Activated T-cell treated with anti-CD3 and anti-CD28 coated beads, Interleukin-2, amount 50 U/mL, for 24 hours (primary cell): Measurements from ENCODE around the gene SPAM1.
"Not testable (repeated sequence)": the region's sequence is repeated elsewhere in the genome, so short reads cannot be mapped to it uniquely, and the experiment has no call there.

Experiments
- DNase-seq: peaks from one replicate; pipeline ENCODE4 v3.0.0-alpha.2; 2020
- H3K27ac Mint-ChIP-seq: 2 replicates; pipeline ENCODE4 v1.8.0; 2020; ENCODE audit warnings: mild to moderate bottlenecking, mixed read lengths
- H3K27me3 Mint-ChIP-seq: 2 replicates; pipeline ENCODE4 v1.8.0; 2020; ENCODE audit warnings: mixed read lengths
- H3K36me3 Mint-ChIP-seq: 2 replicates; pipeline ENCODE4 v1.8.0; 2020; ENCODE audit warnings: low read depth, mixed read lengths
- H3K4me1 Mint-ChIP-seq: 2 replicates; pipeline ENCODE4 v1.8.0; 2020; ENCODE audit warnings: low read depth, mixed read lengths
- H3K4me3 Mint-ChIP-seq: 2 replicates; pipeline ENCODE4 v1.8.0; 2020; ENCODE audit warnings: mild to moderate bottlenecking, moderate library complexity, mixed read lengths
- H3K9me3 Mint-ChIP-seq: 2 replicates; pipeline ENCODE4 v1.8.0; 2020; ENCODE audit warnings: mixed read lengths

Gene SPAM1

DNA sequence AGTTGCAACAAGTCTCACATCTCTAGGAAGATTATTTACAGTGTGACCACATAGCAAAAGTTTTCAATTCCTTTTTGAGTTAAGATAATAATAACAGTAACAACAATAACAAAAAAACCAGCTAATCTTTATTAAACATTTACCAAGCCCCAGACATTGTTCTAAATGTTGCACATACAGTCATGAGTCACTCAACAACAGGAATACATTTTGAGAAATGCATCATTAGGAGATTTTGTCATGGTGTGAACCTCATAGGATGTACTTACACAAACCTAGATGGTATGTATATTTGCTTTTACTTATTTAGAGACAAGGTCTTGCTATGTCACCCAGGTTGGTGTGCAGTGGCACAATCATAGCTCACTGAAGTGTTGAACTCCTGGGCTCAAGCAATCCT is 52.0 kb downstream of the SPAM1 start:
- H3K27me3 Mint-ChIP-seq, result peaks cover 3% of the 10 kb centered on the region
- H3K9me3 Mint-ChIP-seq, result no peaks in the 10 kb centered on the region
- DNase-seq, result no peak
- no peaks in the 10 kb centered on the region for H3K36me3 Mint-ChIP-seq
- H3K27ac Mint-ChIP-seq, result no peak overlapping the region
- H3K4me1 Mint-ChIP-seq, result no peaks in the 10 kb centered on the region
- no peak overlapping the region for H3K4me3 Mint-ChIP-seq

DNA sequence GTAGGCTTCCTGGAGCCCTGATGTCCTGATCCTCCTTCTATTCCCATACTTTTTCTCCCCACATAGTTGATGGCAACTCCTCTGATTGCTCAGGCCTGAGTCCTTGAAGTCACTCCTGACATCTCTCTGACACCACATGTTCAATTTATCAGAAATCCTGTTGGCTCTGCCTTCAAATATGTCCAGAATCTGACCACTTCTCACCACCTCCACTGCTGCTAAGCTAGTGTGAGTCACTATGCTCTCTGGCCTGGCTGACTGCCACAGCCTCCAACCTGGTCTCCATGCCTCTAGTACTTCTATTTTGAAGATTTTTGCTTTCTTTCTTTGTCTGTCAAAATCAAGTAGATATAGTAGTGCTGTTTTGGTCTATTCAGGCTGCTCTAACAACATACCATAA is 54.8 kb downstream of the SPAM1 start:
- H3K27ac Mint-ChIP-seq, result no peak overlapping the region
- peaks cover 1% of the 10 kb centered on the region for H3K27me3 Mint-ChIP-seq
- no peaks in the 10 kb centered on the region for H3K36me3 Mint-ChIP-seq
- H3K4me3 Mint-ChIP-seq, result no peak overlapping the region
- no peaks in the 10 kb centered on the region for H3K9me3 Mint-ChIP-seq
- H3K4me1 Mint-ChIP-seq, result no peaks in the 10 kb centered on the region
- no peak for DNase-seq

DNA sequence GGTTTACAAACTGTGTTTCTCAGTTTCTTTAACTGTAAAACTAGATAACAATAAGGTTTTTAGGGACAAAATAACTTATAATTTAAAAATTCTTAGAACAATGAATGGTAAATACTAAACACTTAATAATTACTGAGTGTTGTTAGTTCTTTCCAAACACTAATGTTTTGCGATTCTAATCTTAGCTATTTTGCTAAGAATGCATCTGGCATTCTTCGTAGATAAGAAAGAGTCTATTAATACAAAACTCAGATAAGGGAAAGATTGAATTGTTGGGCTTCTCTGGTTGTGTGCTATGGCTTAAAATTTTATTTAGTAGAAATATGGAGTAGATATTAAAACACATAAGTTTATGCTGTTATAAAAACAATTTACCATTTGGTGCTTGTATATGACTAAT is 62.4 kb downstream of the SPAM1 start:
- Mint-ChIP-seq H3K36me3 (no peaks in the 10 kb centered on the region), H3K9me3 (peaks cover 10% of the 10 kb centered on the region), H3K27me3 (no peaks in the 10 kb centered on the region), H3K4me3 (no peak overlapping the region), H3K27ac (no peak overlapping the region), H3K4me1 (no peaks in the 10 kb centered on the region)
- no peak for DNase-seq

DNA sequence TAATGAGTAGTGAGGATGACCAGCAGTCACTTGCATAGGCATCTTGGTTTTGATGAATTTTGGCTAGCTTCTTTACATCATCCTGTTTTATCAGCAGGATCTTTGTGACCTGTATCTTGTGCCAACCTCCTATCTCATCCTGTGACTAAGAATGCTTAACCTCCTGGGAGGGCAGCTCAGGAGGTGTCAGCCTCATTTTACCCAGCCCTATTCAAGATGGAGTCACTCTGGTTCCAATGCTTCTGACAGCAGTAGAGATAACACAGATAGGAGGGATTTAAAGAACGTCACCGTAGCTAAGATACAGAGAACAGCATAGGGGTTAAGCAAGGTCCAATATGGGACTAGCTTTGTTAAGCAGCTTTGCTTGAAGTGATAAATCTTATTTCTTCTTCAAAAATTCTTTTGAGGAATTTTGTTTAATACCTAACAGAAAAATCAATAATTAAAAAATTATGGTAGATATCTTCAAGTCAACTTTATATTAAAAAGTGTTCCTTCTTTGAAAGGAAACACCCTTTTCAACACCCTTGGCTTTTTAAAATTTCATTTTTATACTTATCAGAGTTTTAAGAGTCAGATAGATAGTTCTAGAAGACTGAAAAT is 68.0 kb downstream of the SPAM1 start:
- peaks cover 18% of the 10 kb centered on the region for H3K9me3 Mint-ChIP-seq
- DNase-seq, result no peak
- H3K27me3 Mint-ChIP-seq, result no peaks in the 10 kb centered on the region
- H3K4me1 Mint-ChIP-seq, result no peaks in the 10 kb centered on the region
- H3K27ac Mint-ChIP-seq, result no peak overlapping the region
- H3K36me3 Mint-ChIP-seq, result no peaks in the 10 kb centered on the region
- no peak overlapping the region for H3K4me3 Mint-ChIP-seq

DNA sequence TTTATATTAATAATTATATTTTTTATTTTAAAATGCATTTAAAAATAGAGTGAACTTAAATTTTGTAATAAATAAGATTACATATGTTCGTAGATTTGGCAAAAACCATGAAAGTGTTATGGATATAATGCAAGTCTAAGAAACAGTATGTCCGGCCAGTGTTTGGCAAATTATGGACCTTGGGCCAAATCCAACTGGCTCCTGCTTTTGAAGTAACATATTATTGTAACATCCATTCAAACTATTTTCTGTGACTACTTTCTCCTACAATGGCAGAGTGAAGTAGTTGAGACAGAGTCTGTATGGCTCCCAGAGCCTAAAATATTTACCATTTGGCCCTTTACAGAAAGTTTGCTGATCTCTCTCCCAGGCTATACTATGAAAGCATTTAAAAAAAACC is 69.0 kb downstream of the SPAM1 start:
- no peaks in the 10 kb centered on the region for H3K4me1 Mint-ChIP-seq
- peaks cover 18% of the 10 kb centered on the region for H3K9me3 Mint-ChIP-seq
- H3K36me3 Mint-ChIP-seq, result no peaks in the 10 kb centered on the region
- H3K4me3 Mint-ChIP-seq, result no peak overlapping the region
- no peak for DNase-seq
- H3K27me3 Mint-ChIP-seq, result no peaks in the 10 kb centered on the region
- no peak overlapping the region for H3K27ac Mint-ChIP-seq

DNA sequence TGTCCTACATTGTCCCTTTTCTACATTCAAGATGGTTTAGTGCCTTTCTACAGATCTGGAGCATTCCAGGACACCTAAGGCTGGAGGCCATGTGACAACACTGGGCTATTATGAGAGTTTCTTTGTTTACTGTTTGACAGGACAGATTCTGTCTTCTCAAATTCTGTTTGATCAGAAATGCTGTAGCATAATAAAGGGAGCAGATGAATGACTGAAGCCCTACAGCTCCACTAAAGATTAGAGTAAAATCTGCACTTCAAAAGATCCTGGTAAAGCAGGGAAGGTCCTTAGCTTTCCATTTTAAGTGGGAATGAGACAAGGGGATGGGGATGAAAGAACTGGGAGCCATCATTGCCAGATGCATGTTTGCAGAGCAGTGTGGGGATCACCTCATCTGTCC is 69.4 kb downstream of the SPAM1 start:
- Mint-ChIP-seq H3K4me3 (no peak overlapping the region), H3K4me1 (no peaks in the 10 kb centered on the region), H3K9me3 (peaks cover 15% of the 10 kb centered on the region), H3K27ac (no peak overlapping the region), H3K36me3 (no peaks in the 10 kb centered on the region), H3K27me3 (no peaks in the 10 kb centered on the region)
- DNase-seq, result no peak

DNA sequence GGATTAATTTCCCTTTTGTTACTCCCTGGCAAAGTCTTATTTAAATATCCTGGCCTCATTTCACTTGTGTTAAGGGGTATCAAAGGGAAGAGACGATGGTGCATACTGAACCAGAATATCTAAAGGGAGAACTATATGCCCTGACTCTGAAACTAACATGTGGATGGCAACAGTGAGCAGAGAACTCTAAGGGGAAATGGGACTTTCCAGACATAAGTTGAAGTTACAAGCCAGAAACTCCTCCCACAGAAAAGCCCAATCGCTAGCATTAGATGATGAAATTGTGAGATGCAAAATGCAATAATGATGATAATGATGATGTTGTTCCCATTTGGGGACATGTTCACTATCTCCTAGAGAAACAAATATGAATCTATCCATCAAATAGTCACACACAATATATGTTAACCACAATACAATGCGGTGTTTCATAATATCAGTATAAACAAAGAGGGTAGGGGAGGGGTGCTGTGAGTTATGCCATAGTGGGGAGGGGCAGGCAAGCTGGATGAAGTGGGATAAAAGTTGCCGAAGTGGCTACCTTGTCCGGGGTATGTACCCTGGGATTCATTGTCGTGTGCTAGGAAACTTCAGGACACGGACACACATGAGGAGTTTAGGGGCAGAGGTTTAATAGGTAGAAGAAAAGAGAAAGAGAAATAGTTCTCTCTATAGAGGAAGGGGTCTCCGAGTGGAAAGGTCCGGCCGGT is 70.7 kb downstream of the SPAM1 start:
- no peak for DNase-seq
- Mint-ChIP-seq H3K27ac (no peak overlapping the region), H3K4me1 (no peaks in the 10 kb centered on the region), H3K4me3 (no peak overlapping the region), H3K36me3 (no peaks in the 10 kb centered on the region), H3K27me3 (no peaks in the 10 kb centered on the region), H3K9me3 (peaks cover 8% of the 10 kb centered on the region)

DNA sequence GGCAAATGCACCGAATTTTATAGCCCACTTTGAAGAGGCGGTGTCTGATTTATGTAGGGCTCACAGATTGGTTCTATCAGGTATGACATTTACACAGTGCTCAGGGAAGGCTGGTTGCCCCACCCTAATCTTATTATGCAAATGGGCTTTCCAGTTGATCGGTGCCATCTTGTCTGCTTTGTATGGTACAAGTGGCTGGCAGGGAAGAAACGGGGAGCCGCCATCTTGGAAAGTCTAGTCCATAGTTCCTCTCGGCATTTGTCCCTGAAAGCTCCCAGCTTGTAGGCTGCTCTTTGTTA is 71.2 kb downstream of the SPAM1 start:
- H3K4me3 Mint-ChIP-seq, result no peak overlapping the region
- H3K36me3 Mint-ChIP-seq, result no peaks in the 10 kb centered on the region
- peaks cover 9% of the 10 kb centered on the region for H3K9me3 Mint-ChIP-seq

DNA sequence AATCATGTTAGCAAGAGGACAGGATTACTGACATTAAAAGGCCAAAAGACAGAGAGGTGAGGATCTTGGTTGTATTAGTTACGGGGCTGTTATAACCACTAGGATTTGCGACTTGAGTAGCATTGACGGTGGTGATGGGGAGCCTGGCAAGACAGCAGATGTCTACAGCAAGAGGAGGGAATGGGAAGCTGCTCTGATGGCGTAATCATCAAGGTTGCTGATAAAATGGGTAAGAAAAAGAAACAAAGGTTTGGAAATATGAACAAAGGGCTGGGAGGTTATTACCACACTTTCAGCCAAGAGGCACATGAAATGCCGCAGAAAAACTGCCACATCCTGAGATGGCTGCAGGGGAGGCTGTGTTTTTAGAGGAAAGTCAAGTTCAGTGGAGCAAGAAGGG is 73.9 kb downstream of the SPAM1 start:
- Mint-ChIP-seq H3K9me3 (peaks cover 21% of the 10 kb centered on the region), H3K4me1 (no peaks in the 10 kb centered on the region), H3K36me3 (no peaks in the 10 kb centered on the region), H3K4me3 (no peak overlapping the region), H3K27me3 (no peaks in the 10 kb centered on the region), H3K27ac (no peak overlapping the region)
- no peak for DNase-seq

More for the DNA sequence above, 71.2 kb downstream of the SPAM1 start:
- no peaks in the 10 kb centered on the region for H3K27me3 Mint-ChIP-seq
- no peak overlapping the region for H3K27ac Mint-ChIP-seq
- no peak for DNase-seq
- H3K4me1 Mint-ChIP-seq, result no peaks in the 10 kb centered on the region

DNA sequence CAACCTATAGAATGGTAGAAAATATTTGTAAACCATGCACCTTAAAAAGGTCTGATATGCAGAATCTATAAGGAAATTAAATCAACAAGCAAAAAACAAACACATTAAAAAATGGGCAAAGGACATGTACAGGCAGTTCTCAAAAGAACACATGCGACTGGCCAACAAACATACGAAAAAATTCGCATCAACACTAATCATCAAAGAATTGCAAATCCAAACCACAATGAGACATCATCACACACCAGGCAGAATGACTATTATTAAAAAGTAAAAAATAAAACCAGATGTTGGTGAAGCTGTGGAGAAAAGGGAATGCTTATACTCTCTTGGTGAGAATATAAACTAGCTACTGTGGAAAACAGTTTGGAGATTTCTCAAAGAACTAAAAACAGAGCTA is 74.7 kb downstream of the SPAM1 start:
- Mint-ChIP-seq H3K36me3 (no peaks in the 10 kb centered on the region), H3K27ac (no peak overlapping the region), H3K4me3 (no peak overlapping the region), H3K4me1 (no peaks in the 10 kb centered on the region), H3K9me3 (peaks cover 21% of the 10 kb centered on the region), H3K27me3 (no peaks in the 10 kb centered on the region)
- no peak for DNase-seq

DNA sequence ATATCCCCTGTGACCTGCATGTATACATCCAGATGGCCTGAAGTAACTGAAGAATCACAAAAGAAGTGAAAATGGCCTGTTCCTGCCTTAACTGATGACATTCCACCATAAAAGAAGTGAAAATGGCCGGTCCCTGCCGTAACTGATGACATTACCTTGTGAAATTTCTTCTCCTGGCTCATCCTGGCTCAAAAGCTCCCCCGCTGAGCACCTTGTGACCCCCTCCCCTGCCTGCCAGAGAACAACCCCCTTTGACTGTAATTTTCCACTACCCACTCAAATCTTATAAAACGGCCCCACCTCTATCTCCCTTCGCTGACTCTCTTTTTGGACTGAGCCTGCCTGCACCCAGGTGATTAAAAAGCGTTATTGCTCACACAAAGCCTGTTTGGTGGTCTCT is 83.3 kb downstream of the SPAM1 start:
- H3K27ac Mint-ChIP-seq, H3K4me1 Mint-ChIP-seq, H3K9me3 Mint-ChIP-seq, H3K4me3 Mint-ChIP-seq, H3K27me3 Mint-ChIP-seq, H3K36me3 Mint-ChIP-seq, DNase-seq: not testable (repeated sequence)

DNA sequence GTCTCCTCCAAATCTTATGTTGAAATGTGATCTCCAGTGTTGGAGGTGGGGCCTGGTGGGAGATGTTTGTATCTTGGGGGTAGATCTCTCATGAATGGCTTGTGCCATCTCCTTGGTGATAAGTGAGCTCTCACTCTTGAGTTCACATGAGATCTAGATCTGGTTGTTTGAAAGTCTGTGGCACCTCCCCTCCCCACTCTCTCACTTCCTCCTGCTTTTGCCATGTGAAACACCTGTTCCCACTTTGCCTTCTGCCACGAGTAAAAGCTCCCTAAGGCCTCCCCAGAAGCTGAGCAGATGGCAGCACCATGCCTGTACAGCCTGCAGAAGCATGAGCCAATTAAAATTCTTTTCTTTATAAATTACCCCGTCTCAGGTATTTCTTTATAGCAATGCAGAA is 84.3 kb downstream of the SPAM1 start:
- Mint-ChIP-seq H3K4me3 (no peak overlapping the region), H3K36me3 (no peaks in the 10 kb centered on the region)

More for the DNA sequence above, 84.3 kb downstream of the SPAM1 start:
- Mint-ChIP-seq H3K27ac (no peak overlapping the region), H3K4me1 (no peaks in the 10 kb centered on the region), H3K9me3 (no peaks in the 10 kb centered on the region), H3K27me3 (peaks cover 2% of the 10 kb centered on the region)
- DNase-seq, result no peak
